HG02981 (cell line): ENCODE data around the gene STEAP2.

ENCODE experiments used
- ATAC-seq: cut with Tn5 transposase; IDR thresholded peaks from one replicate; pipeline ENCODE4 v1.9.1; 2021; ENCODE audit warnings: mild to moderate bottlenecking, moderate library complexity; ENCODE audit not compliant: unreplicated experiment

The STEAP2 gene

DNA sequence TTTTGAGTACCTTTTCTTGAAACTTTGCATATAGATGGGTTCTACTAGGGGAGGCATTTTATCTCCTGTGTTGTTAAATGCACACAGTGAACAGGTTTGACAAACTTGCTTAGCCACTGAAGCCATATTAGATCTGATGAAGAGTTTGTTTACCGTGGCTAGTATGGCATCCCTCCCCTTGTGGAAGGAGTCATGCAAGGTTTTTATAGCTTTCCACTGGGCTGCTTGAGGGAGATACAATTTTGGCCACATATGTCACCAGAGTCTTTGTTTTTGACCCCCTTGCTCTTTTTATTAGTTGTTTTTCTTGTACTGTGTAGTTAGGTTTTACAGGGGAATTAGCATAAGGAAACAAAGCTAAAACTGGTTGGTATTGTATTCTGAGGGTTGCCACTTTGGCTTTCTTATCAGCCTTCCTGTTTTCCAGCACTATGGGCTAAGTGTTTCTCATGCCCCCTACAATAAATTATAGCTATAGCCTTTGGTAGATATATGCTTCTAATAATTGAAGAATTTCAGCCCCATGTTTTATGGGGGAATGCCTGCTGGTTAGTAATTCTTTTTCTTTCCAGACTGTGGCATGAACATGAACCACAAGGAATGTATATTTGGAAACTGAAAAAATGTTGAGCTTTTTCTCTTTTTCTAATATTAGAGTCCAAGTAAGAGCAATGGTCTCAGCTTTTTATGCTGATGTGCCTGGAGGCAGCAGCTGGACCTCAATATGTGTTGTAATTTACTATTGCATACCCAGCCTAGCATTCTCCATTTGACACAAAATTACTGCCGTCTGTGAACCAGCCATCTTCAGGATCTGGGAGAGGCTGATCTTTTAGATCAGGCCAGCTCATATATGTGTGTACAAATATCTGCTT is 18.4 kb upstream of the STEAP2 start:
- no peak for ATAC-seq

DNA sequence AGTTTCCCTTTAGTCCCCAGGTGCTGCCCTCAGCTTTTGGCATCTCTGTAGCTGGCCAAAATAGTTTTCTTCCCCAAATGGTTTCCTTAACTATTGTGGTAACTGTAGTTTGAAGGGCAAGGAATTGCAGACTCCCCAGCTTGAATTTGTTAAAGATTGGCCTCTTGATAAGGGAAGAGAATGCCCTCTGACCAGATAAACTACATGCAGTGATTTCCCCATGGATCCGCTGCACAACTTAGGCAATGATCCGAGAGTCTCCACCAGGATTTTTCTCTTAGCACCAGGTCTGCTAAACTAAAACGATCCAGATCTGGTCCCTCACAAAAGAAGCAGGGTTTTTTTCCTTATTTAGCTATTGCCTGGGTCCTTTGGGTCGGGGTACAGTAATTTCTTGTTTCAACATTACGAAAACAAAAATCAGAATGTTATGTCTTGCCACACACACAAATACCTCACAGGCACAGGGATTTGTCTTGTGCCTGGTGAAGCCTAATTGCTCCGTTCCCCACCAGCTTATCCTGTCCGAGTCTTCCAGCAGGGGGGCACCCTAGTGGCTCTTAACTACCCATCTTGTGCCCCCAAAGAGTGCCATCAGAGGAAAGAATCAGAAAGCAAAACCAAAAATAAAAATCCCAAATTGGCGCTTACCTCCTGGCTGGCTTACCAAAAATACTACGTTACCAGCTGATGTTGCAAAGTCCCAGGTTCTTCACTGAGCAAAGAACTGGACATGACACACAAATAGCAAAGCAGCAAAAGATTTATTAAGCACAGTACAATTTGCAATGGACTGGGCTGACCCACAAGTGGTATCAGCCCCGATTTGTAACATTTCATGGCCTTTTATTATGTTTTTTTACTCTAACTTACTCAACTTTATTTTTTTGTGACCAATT is 16.4 kb upstream of the STEAP2 start:
- ATAC-seq, result no peak

DNA sequence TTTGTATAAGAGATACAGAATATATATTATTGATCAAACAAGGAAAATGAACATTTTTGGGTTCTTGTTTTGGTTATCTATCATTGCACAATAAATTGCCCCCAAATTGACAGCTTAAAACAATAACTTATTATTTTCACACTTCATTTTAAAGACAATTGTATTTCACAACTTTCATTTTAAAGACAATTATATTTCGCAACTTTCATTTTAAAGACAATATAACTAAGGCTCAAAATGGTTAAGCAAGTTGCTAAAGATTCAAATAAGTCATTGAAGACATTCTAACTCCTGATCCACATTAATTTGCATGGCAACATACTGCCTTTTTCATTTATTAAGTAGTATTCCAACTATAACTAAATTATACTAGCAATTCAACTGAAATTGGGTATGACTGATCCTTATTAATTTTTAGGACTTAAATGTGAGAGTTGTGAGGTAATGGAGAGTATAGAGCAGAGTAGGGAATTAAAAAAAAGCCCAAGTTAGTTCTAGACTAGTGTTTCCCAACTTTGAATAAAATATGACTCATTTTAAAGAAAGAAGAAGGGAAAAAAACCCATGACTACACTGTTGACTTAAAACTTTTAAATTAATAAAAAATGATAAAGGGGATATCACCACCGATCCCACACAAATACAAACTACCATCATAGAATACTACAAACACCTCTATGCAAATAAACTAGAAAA is 9.9 kb upstream of the STEAP2 start:
- ATAC-seq, result no peak

DNA sequence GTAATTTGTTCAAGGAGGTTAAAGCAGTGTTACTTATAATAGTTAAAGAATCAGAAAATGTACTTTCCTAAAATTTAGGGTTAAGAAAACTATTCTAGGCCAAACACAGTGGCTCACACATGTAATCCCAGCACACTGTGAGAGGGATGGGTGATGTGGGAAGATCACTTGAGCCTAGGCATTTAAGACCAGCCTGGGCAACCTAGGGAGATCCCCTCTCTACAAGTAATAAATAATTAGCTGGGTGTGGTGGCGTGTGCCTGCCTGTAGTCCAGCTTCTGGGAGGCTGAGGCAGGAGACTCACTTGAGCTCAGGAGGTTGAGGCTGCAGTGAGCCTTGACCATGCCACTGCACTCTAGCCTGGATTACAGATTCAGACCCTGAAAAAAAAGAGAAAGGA is 3.6 kb upstream of the STEAP2 start:
- ATAC-seq, result no peak

DNA sequence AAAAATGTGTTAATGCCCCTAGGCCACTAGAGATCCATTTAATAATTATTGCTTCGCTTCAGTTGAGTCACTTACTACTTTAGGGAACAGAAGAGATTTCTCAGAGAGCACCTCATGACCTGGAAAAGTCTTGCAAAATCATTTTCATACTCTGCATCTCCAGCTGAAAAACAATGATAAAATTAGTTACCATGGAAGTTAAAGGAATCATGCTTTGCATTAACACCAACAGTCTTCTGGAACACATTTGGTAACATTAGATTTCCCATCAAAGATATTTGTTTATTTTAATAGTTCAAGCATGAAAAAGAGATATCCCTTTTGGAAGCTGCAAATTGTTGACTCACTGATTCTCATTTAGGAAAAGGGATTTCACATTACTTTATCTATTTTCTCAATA is 1.8 kb upstream of the STEAP2 start:
- no peak for ATAC-seq

DNA sequence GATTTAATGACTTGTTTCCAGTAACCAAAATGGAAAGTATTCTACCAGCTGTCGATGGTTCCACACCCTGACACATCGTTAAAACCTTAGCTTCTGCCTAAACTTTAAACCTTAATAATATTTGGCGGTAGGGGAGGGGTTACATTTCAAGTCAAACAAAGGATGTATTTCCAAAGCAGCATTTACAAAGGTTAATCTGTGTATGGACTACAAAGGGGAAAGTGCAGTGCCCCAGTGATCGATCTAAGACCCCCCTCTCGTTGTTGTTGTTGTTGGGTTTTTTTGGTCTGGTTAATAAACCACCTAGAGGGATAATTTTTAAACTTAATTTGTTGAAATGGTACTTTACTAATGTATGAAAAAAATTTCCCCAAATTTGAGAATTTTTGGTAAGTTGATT is 1.1 kb upstream of the STEAP2 start:
- ATAC-seq, result no peak

DNA sequence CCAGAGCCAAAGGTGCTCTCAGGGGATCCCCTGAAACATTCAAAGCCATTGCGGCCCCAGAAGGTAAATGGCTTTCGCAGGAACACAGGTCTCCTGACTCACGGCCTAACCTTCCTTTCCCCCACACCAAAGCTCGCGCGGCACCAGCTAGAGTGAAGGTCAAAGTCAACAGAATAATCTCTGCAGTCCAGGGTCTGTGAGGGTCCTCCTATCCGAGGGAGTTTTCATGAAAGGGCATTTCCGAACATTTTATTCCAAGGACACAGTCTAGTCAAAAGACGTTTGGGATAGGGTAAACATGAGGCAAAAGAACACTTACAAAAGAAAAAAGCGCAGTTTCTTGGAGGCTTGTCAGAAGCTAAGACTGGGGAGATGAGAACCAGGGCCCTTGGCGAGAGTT is 559 bp upstream of the STEAP2 start:
- ATAC-seq, result no peak

DNA sequence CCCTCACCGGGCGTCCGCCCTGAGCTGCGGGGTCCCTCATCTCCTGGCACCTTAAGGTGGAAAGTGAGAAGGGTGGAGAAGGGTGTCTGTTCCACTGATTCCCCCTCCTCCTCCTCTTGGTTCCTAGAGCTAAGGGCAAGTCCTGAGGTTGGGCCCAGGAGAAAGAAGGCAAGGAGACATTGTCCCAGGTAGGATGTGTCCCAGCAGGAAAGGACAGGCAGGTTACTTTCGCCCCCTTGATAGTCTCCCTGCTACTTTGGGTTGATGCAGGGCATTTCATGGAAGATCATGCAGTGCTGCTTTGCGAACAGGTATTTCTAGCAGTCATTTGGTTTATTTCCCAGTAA is 582 bp downstream of the STEAP2 start:
- no peak for ATAC-seq

DNA sequence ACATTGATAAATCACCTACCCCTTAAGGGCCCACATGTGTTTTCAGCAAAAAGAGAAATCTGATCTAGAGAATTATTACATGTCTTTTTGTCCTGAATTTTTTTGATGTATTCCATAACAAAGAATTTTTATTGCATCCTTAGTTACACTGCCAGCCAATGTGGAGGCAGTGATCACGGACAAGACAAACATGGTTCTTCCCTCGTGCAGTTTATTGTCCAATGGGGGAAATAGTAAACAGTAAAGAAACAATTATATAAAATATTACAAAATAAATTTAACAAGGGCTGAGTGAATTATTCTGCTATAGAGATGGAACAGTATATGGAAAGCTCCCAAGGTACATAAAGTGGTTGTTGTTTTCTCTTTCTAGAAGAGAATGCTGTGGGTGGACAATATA is 2.0 kb downstream of the STEAP2 start:
- ATAC-seq, result no peak

DNA sequence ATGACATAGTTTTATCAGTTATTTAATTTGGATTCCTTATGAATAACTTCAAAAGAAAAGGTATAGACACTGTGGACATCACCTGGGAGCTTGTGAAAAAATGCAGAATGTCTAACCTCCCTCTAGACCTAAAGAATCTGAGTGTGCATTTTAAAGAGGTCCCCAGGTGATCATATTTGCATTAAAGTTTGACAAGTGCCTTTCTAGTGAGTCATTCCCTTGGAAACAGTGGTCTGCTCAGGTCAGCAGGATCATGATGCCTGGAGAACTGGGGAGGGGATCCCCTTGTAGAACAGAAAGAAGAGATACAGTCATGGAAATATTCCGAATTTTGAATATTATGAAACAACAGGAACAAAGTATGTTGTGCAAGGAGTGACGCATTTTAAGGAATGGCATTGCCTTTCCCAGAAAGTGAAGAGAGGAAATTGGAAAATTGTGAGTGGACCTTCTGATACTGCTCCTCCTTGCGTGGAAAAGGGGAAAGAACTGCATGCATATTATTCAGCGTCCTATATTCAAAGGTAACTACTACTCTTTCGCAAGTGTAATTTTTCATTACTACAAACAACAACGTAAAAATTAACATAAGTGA is 4.6 kb downstream of the STEAP2 start:
- ATAC-seq, result no peak

DNA sequence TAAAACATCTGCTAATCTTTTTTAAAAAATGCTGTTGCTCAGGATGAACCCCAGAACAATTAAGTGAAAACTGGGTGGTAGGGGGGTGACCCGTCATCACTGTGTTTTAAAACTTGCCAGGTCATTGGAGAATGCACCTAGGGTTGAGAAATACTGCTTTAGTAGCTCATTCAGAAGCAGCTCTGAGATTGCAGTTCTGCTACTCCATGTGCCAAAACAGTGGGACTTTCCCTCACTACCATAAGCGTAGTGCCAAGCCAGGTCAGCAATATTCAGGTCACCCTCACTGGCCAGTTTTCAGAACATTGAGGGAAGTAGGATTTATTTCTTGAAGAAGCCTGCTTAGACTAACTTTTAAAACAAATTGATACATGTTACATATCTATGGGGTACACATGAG is 5.2 kb downstream of the STEAP2 start:
- no peak for ATAC-seq

DNA sequence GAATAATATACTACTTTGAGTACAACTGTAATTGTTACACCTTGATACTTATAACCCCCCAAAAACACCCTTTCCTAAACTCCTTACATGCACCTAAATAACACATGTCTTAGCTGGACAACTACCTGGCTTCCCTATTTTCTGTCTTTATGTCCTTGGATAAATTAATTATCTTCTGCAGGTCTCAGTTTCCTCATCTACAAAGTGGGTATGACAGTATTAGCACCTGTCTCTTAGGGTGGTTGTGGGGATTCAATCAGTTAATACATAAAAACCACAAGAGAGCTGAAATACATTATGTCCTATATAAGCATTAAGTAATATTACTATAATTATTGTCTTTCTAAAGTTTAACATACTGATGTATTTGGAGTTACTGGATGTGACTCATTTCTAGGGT is 10.8 kb downstream of the STEAP2 start:
- no peak for ATAC-seq

DNA sequence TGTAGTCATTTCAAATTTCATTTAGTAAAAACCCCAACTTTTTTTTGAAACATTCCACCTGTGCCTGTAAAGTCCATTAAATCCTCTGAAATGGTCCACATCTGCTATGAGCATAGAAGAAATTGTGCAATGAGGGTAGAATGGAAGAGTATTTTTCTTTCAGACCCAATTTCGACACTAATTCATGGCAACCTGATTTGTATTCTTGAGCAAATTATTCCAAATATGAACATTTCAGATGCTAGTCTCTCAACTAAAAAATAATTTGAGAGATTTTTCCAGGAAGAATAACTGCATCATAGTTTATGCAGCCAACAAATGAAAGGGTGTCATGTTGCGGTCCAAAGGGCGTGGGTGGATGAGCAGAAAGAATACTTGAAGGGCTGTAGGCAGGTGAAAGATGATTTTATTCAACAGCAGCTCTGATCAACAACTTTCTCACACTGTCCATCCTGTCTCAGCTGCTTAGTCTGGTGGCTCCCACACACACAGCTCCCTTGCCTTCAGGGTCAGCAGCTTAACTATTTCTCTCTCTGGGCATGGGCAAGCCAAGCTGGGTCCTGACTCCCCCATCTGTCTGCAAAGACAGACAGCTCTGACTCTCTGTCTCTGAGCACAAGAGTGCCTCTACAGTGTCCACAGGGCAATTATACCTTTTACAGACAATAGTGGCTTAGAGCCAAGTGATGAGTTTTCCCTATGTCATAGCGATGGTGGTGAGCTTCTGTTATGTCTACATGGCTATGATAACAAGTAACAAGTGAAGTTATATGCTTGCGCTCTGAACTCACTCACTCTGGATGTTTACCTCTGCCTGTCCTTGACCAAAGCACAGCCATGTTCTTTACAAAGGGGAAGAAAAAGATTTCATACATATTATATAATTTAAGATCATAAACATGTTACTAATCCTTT is 11.5 kb downstream of the STEAP2 start:
- no peak for ATAC-seq

DNA sequence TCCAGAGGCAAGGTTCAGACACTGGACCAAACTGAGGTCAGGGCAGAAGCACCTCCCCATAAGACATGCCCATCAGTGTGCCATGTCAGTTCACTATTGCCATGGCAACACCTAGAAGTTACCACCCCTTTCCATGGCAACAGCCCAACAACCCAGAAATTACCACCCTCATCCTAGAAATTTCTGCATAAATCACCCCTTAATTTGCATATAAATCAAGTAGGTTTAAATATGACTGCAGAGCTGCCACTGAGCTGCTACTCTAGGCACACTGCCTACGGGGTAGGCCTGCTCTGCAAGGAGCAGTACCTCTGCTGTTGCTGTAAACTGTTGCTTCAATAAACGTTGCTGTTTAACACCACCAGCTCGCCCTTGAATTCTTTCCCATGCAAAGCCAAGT is 12.7 kb downstream of the STEAP2 start:
- no peak for ATAC-seq

DNA sequence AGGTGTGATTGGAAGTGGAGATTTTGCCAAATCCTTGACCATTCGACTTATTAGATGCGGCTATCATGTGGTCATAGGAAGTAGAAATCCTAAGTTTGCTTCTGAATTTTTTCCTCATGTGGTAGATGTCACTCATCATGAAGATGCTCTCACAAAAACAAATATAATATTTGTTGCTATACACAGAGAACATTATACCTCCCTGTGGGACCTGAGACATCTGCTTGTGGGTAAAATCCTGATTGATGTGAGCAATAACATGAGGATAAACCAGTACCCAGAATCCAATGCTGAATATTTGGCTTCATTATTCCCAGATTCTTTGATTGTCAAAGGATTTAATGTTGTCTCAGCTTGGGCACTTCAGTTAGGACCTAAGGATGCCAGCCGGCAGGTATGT is 13.6 kb downstream of the STEAP2 start:
- ATAC-seq, result no peak

DNA sequence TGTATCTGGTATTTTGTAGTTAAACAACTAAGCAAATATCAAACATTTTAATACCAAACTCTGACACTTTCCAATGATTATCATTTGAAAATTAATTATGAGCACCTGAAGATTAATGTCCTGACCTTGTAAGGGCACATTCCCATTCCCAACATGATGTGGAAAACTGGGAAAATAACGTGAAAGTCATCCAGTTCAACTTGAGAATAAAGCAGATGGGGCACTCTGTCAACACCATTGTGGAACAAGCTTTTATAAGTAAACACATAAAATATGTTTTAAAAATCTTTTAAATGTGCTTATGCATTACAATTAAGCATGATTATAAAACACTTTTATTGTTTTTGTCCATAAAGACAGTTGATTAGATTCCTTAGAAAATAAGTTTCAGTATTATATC is 14.1 kb downstream of the STEAP2 start:
- ATAC-seq, result no peak

DNA sequence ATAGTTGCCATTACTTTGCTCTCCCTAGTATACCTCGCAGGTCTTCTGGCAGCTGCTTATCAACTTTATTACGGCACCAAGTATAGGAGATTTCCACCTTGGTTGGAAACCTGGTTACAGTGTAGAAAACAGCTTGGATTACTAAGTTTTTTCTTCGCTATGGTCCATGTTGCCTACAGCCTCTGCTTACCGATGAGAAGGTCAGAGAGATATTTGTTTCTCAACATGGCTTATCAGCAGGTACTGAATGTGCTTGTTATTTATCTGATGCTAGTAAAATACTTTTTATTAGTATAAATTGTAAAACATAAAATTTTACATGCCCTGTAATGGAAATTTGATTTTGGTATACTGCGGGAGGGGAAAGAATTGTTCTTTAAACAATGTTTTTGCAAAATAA is 15.7 kb downstream of the STEAP2 start:
- no peak for ATAC-seq

DNA sequence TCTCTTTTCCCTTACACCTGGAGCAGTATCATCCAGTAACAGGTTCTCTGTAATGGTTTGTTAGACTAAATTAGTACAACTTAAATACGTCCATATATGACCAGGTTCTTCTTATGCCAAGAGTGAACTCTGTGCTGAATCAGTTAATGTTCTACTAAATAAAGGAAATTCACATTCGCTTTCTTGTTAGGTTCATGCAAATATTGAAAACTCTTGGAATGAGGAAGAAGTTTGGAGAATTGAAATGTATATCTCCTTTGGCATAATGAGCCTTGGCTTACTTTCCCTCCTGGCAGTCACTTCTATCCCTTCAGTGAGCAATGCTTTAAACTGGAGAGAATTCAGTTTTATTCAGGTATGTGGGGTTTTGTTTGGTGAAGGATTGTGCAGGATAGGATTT is 18.1 kb downstream of the STEAP2 start:
- ATAC-seq, result no peak

DNA sequence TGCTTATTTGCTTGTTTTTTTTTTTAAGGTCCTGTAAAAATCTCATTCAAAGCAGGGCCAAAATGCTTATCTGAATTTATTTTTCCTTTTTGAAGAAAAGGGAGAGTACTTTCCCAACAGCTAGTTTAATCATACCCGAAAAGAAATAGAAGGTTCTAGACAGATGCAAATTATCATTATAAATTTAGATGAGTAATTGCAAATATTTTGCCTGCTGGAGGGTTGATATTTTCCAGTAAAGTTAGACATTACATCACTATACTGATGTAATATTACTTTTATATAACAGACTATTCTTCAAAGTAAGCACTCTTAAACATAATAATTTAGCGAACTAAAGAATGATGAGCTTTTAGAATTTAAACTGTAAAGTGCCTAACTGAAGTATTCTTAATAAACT is 19.3 kb downstream of the STEAP2 start:
- ATAC-seq, result no peak

DNA sequence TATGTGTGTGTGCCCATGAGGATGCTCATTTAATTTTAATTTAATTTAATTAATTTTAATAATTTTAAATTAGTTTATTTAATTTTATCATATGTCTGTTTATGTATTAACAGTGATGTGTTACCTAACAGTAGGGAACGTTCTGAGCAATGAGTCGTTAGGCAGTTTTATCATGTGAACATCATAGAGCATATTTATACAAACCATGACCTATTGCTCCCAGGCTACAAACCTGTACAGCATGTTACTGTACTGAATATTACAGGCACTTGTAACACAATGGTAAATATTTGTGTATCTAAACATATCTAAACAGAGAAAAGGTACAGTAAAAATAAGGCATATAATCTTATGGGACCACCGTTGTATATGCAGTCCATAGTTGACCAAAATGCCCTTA is 19.8 kb downstream of the STEAP2 start:
- no peak for ATAC-seq
